PC-9 (cell line): Measurements from ENCODE around the gene SPR. TPM values are rescaled to one million over a fixed set of nuclear protein-coding genes. Genes with fewer than 3 reads are reported as not detected.

Experiments used
- BruUV-seq: library from RNA; stranded (reverse); fragments of 400-500 nt; replicated peaks from 2 replicates; lab custom pipeline; 2021; lab: Mats Ljungman, UMichigan
- CTCF ChIA-PET: fragments of 300-600 bp; sonication (Branson Sonifier 250); formaldehyde crosslinking; loops from one replicate; lab custom pipeline; 2022; ENCODE audit warnings: antibody characterized with exemption; lab: Charles Lee
- POLR2A ChIA-PET: fragments of 300-600 bp; sonication (Branson Sonifier 250); formaldehyde crosslinking; loops from one replicate; lab custom pipeline; 2022; ENCODE audit warnings: antibody characterized with exemption; ENCODE audit not compliant: unreplicated experiment; lab: Charles Lee
- DNase-seq, 2 experiments: peaks; one replicate each; pipeline versions ENCODE4 v3.0.0 to v3.0.0-alpha.2; 2015 to 2022; ENCODE audit warnings: mixed read lengths in 1 of 2
- H2AFZ ChIP-seq: fragments of 200-600 bp; sonication (generic); 2 replicates; pipeline ENCODE4 v1.8.1; 2017; ENCODE audit warnings: antibody characterized with exemption
- H3F3A ChIP-seq: fragments of 200-600 bp; sonication (generic); 2 replicates; pipeline ENCODE4 v1.8.1; 2017; ENCODE audit warnings: antibody characterized with exemption, mild to moderate bottlenecking, low read depth; ENCODE audit not compliant: insufficient read depth
- H3K27ac ChIP-seq: fragments of 200-600 bp; sonication (generic); 2 replicates; pipeline ENCODE4 v1.6.1; 2016; ENCODE audit warnings: mixed run types
- H3K27me3 ChIP-seq: fragments of 200-600 bp; sonication (generic); 2 replicates; pipeline ENCODE4 v1.6.1; 2016; ENCODE audit warnings: low read depth, mixed run types; ENCODE audit not compliant: insufficient read depth
- H3K36me3 ChIP-seq: fragments of 200-600 bp; sonication (generic); 2 replicates; pipeline ENCODE4 v1.6.1; 2016; ENCODE audit warnings: low read depth, mixed run types
- H3K4me1 ChIP-seq: fragments of 200-600 bp; sonication (generic); replicated peaks from 2 replicates; pipeline ENCODE4 v1.6.1; 2016; ENCODE audit warnings: mixed run types; ENCODE audit not compliant: insufficient read depth
- H3K4me2 ChIP-seq: fragments of 200-600 bp; sonication (generic); 2 replicates; pipeline ENCODE4 v1.6.1; 2017; ENCODE audit warnings: mixed run types
- H3K4me3 ChIP-seq: fragments of 200-600 bp; sonication (generic); 2 replicates; pipeline ENCODE4 v1.6.1; 2016; ENCODE audit warnings: mixed run types
- H3K79me2 ChIP-seq: fragments of 200-600 bp; sonication (generic); 2 replicates; pipeline ENCODE4 v1.6.1; 2017; ENCODE audit warnings: low read depth, mixed run types
- H3K9me2 ChIP-seq: fragments of 200-600 bp; sonication (generic); 2 replicates; pipeline ENCODE4 v1.8.1; 2017; ENCODE audit warnings: mild to moderate bottlenecking; ENCODE audit not compliant: insufficient read depth
- H3K9me3 ChIP-seq: fragments of 200-600 bp; sonication (generic); 2 replicates; pipeline ENCODE4 v1.8.1; 2016; ENCODE audit warnings: low read depth; ENCODE audit not compliant: insufficient read depth
- H4K20me1 ChIP-seq: fragments of 200-600 bp; sonication (generic); 2 replicates; pipeline ENCODE4 v1.8.1; 2017; ENCODE audit not compliant: insufficient read depth
- EZH2 ChIP-seq: fragments of 200-600 bp; sonication (generic); IDR thresholded peaks from 2 replicates; pipeline ENCODE4 v1.8.0; 2017; ENCODE audit warnings: antibody characterized with exemption, low read depth
- intact Hi-C: fragments of 100-400 bp; cut with micrococcal nuclease; formaldehyde crosslinking; loops from one replicate; pipeline ENCODE4 v1.10.0; 2022; ENCODE audit not compliant: unreplicated experiment
- total RNA-seq: library from RNA; stranded (reverse); gene quantifications from 2 replicates; pipeline ENCODE4 v1.2.3, GENCODE V29; 2021
- TF ChIP-seq, protein P1 (sequence below): fragments of 200-600 bp; sonication (generic); conservative IDR thresholded peaks from 2 replicates; pipeline ENCODE4 v1.6.1; 2017; ENCODE audit warnings: mixed run types, antibody characterized with exemption, mild to moderate bottlenecking, moderate library complexity

Gene SPR
- total RNA-seq, 1 experiment from 2014 or later = 33.6 TPM

DNA sequence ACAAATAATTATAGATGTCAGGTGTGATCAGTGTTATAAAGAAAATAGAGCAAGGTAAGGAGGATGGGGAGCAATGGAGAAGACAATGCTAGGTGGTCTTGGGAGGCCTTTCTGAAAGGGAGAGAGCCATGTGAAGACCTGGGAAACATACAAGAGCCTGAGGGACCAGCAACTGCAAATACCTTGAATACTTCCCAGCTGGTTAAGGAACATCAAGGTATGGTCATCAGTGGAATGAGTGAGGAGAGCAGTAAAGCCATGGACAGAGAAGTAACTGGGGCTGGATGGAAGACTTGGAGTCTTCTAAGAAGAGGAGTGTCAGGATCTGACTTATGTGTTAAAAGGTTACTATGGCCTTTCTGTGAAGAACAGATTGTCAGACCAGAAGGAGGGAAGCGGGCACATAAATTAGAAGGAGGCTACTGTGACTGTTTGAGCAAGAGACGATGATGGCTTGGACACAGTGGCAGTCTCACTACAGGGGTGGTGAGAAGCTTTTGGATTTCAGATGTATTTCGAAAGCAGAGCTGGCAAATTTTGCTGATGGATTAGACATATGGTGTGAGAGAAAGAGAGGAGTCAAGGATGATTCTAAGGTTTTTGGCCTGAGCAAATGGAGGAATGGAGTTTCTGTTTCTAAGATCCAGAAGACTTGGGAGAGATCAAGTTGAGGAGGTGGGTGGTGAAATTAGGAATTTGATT is 38.6 kb upstream of the SPR start:
- Histone ChIP-seq H3F3A (no peaks in the 10 kb centered on the region), H3K79me2 (no peaks in the 10 kb centered on the region), H3K4me2 (no peak overlapping the region), H4K20me1 (no peaks in the 10 kb centered on the region), H3K9me2 (no peaks in the 10 kb centered on the region), H3K36me3 (no peaks in the 10 kb centered on the region), H2AFZ (no peak overlapping the region), H3K9me3 (no peaks in the 10 kb centered on the region), H3K4me1 (no peaks in the 10 kb centered on the region), H3K4me3 (no peak overlapping the region), H3K27me3 (peaks cover 16% of the 10 kb centered on the region; the same call in 1 of the 2 replicates), H3K27ac (no peak overlapping the region)
- intact Hi-C loops = no loop called here
- ChIA-PET POLR2A (no interaction called here), CTCF (no interaction called here)
- DNase-seq = no peak
- BruUV-seq = no TSS peak
- TF ChIP-seq, protein P1, sequence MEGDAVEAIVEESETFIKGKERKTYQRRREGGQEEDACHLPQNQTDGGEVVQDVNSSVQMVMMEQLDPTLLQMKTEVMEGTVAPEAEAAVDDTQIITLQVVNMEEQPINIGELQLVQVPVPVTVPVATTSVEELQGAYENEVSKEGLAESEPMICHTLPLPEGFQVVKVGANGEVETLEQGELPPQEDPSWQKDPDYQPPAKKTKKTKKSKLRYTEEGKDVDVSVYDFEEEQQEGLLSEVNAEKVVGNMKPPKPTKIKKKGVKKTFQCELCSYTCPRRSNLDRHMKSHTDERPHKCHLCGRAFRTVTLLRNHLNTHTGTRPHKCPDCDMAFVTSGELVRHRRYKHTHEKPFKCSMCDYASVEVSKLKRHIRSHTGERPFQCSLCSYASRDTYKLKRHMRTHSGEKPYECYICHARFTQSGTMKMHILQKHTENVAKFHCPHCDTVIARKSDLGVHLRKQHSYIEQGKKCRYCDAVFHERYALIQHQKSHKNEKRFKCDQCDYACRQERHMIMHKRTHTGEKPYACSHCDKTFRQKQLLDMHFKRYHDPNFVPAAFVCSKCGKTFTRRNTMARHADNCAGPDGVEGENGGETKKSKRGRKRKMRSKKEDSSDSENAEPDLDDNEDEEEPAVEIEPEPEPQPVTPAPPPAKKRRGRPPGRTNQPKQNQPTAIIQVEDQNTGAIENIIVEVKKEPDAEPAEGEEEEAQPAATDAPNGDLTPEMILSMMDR = no peak
- no peak for TF ChIP-seq EZH2

DNA sequence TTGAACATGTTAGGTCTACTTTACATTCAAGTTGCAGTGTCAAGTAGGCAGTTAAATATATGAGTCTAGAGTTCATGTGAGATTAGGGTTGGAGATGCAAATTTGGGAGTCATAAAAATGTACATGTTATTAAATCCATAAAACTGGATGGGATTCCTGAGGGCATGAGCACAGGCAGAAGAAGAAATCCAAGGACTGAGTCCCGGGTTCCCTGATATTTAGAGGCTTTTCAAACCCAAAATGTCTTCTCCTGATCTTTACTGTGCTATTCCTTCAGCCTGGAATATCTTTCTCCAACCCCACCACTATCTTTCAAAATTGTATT is 38.1 kb upstream of the SPR start:
- Histone ChIP-seq H3K9me3 (no peaks in the 10 kb centered on the region), H3K9me2 (no peaks in the 10 kb centered on the region), H3F3A (no peaks in the 10 kb centered on the region), H4K20me1 (no peaks in the 10 kb centered on the region), H3K27me3 (peaks cover 16% of the 10 kb centered on the region; the same call in 1 of the 2 replicates), H3K4me2 (no peak overlapping the region), H3K4me3 (no peak overlapping the region), H3K4me1 (no peaks in the 10 kb centered on the region), H3K36me3 (no peaks in the 10 kb centered on the region), H3K79me2 (no peaks in the 10 kb centered on the region), H3K27ac (no peak overlapping the region), H2AFZ (no peak overlapping the region)
- DNase-seq = no peak
- ChIA-PET POLR2A (no interaction called here), CTCF (no interaction called here)
- no peak for TF ChIP-seq EZH2
- TF ChIP-seq, protein P1 = no peak
- intact Hi-C loops = no loop called here
- BruUV-seq = no TSS peak

DNA sequence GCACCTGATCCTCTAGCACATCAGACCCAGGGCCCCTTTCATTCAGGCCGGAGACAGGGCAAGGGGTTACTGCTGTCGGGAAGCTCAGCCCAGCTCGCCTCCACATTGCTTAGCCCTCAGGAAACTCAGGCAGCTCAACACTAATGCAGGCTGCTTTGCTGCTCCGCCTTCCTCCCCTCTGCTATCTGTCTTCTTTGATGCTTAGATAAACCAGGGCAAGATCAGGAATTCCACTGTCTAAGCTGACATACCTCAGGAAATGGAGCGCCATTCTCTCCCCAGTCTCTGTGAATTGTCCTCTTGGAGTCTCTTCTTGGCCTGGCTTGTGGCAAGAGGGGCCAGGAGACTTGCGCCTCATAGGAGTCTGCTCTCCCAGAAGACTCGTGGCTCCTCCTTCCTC is 35.9 kb upstream of the SPR start:
- no TSS peak for BruUV-seq
- Histone ChIP-seq H3K4me3 (no peak overlapping the region), H3K27ac (no peak overlapping the region), H3K9me3 (no peaks in the 10 kb centered on the region), H3F3A (no peaks in the 10 kb centered on the region), H3K4me2 (no peak overlapping the region), H4K20me1 (no peaks in the 10 kb centered on the region), H3K27me3 (peaks cover 16% of the 10 kb centered on the region; the same call in 1 of the 2 replicates), H3K4me1 (no peaks in the 10 kb centered on the region), H3K79me2 (no peaks in the 10 kb centered on the region), H3K36me3 (no peaks in the 10 kb centered on the region), H3K9me2 (no peaks in the 10 kb centered on the region), H2AFZ (no peak overlapping the region)
- ChIA-PET POLR2A (no interaction called here), CTCF (interaction anchor here (0.6 kb wide), 1 partner anchor 98 kb away, joined by 8 read pairs; no protein-coding TSS in a partner anchor)
- TF ChIP-seq, protein P1 = no peak
- TF ChIP-seq EZH2 = no peak
- no peak for DNase-seq
- intact Hi-C loops = no loop called here
